ENCODE measurements around the gene RSPH10B2.
"Not testable (repeated sequence)": the region's sequence is repeated elsewhere in the genome, so short reads cannot be mapped to it uniquely, and the experiment has no call there.

- TF ChIP-seq CTCF (IDR thresholded peaks at IDR 0.05; ENCODE audit: low read depth, low read length, poor library complexity, severe bottlenecking); EZH2phosphoT487 (IDR thresholded peaks at IDR 0.05; ENCODE audit: borderline replicate concordance, low read length): not testable (repeated sequence)
These were observed 40.4 kb downstream of the RSPH10B2 start for GRCh38 chr7:6794276-6794675.

Measured in DOHH2 (cell line).